ENCODE measurements around the gene TNKS1BP1.
"Not testable (repeated sequence)": the region's sequence is repeated elsewhere in the genome, so short reads cannot be mapped to it uniquely, and the experiment has no call there.

Gene TNKS1BP1

GRCh38 chr11:57324886-57325734 is at the start of gene TNKS1BP1:
Gene TNKS1BP1 (minus strand): TSS chr11:57324952. CDS start chr11:57321885, 3,067 bp downstream.
- DNase-seq: peak; percentile 97

GRCh38 chr11:57373146-57373545 is 48.4 kb upstream of the TNKS1BP1 start:
- DNase-seq: no peak

DNA sequence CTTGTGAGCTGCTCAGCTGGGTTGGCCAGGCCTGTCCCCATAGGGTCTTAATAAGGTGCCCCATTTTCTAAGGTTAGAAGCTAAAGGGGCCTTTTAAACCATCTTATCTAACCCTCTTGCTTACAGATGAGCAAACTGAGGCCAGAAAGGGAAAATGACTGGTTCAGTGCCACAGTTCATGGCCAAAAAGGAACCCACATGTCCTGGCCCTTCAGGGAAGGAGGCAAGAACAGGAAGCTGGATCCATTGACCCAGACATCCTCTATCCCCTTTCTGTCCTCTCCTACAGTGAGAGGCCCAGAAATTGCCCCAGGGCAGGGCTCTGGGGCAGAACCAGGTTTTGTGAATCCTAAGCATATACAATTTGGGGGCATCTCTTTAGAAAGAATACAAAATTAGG is 46.2 kb upstream of the TNKS1BP1 start:
- DNase-seq: no peak

GRCh38 chr11:57370251-57370650 is 45.5 kb upstream of the TNKS1BP1 start:
- DNase-seq: no peak

DNA sequence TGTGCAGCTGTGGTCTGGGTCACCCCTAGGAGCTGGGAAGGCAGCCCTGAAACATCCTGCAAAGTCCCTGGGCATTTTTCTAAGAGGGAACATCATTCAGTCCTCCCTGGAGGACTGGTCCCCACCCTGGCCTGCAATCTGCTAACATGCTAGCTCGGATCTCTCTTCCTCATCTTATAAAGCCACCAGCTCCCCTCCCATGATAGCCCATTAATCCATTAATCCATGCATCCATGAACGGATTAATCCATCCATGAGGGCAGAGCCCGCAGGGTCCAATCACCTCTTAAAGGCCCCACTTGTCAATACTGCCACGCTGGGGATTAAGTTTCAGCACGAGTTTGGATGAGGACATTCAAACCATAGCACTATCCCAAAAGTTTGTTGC is 44.1 kb upstream of the TNKS1BP1 start:
- no peak for DNase-seq

- no peak for DNase-seq
Observed at GRCh38 chr11:57368106-57368844, 43.5 kb upstream of the TNKS1BP1 start.

DNA sequence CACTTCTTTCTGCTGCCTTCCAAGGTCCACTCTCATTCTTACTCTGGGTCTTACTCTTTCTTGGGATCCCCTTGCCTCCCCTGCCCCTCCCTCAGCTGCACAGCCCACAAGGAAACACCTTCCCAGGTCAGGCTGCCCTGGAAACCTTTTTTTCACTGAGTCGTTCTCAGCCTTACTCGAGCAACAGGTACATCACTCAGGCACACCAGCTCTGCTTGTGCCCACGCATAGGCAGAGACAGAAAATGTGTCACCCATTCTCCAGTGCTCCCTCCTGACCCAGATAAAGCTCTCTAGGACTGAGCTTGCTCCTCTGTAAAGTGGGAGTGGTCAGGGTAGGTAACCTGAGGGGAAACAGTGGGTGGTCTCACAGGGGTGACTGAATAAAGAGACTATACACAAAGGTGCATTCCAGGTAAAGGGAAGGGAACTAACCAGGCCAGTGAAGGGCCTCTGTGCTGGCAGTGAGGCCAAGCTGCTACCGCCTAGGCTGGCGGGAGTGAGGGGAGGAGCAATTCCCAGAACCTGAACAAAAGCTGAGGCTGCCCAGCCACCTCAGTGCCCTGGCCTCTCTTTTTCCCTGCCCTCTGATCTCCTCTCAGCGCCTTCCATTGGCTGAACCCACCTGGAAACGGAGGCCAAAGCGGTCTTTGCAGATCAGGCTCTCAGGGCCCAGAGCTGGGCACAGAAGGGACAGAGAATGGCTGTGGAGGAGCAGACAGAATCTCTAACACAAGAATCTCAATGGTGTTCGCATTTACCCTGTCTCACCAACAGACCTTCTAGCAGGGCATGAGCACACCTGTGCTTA is 40.3 kb upstream of the TNKS1BP1 start:
- no peak for DNase-seq

GRCh38 chr11:57363131-57364080 is 38.7 kb upstream of the TNKS1BP1 start:
- DNase-seq: no peak

GRCh38 chr11:57361926-57362325 is 37.2 kb upstream of the TNKS1BP1 start:
- no peak for DNase-seq

GRCh38 chr11:57361420-57361819 is 36.7 kb upstream of the TNKS1BP1 start:
- not testable (repeated sequence) for DNase-seq

GRCh38 chr11:57360991-57361390 is 36.2 kb upstream of the TNKS1BP1 start:
- no peak for DNase-seq

DNA sequence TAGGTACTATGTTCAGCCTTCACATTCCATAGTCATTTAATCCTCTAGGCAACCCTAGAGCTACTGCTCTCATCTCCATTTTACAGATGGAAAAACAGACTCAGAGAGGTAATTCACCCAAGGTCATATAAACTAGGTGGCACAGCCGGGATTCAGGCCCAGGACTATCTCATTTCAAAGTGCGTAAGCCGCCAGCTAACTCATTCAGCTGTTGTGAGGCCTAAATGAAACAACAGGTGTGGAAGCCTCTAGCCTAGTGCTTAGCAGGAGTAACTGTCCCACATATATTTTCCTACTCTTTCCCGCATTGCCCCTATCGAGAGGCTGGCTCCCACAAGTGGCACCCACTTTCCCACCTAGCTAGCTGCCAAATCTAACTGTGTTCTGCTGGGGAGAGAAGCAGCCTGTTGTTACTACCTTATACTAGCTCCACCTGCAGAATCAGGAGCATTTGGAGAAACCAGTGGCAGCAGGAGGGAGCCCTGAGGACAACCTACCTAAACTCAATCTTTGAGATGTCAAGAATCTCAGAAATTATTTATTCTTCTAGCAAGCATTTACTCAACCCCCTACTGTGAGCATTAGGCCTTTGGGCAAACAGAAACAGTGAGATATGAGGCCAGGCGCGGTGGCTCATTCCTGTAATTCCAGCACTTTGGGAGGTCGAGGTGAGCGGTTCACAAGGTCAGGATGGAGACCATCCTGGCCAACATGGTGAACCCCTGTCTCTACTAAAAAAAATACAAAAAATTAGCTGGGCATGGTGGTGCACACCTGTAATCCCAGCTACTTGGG is 35.3 kb upstream of the TNKS1BP1 start:
- DNase-seq: no peak

GRCh38 chr11:57359396-57359795 is 34.6 kb upstream of the TNKS1BP1 start:
- no peak for DNase-seq

- DNase-seq: no peak
Observed at GRCh38 chr11:57358991-57359390, 34.2 kb upstream of the TNKS1BP1 start.

GRCh38 chr11:57358543-57358961 is 33.8 kb upstream of the TNKS1BP1 start:
- no peak for DNase-seq

GRCh38 chr11:57357856-57358255 is 33.1 kb upstream of the TNKS1BP1 start:
- DNase-seq: no peak

GRCh38 chr11:57357310-57357709 is 32.6 kb upstream of the TNKS1BP1 start:
- no peak for DNase-seq

- DNase-seq: no peak
Observed at GRCh38 chr11:57356268-57356667, 31.5 kb upstream of the TNKS1BP1 start.

DNA sequence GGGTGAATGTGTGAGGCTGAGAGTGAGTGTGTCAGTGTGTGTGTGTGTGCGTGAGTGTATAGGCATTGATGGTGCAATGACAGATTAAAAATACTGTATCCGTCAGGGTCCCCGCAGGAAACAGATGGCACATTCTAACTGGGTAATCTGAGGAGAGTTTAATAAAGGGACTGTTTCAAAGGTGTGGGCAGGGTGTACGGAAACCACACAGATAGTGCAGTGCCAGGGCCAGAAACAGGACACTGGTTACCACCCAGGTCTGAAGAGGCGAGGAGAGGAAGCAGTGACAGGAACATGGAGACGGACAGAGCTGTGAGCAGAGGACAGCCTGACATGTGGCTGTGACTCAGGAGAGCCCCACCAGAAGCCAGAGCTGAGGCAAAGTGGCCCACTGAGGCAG is 29.9 kb upstream of the TNKS1BP1 start:
- no peak for DNase-seq

DNA sequence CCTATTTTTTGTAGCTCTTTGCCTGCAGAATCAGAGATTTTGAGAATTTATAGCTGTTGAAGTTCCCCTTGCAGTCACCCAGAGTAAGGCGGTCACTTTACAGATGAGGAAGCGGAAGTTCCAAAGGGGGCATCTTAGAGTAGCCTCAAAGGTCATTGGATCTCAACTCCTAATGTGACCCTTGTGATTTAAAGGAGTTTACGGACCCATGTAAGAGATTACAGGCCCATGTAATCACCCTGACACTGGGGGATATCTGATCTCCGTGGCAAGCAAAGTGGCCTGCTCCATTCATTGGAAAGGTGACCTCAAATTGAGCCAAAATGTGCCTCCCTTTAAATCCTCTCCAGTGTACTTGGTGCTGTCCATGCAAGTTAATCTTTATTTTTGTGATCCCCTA is 29.1 kb upstream of the TNKS1BP1 start:
- no peak for DNase-seq

DNA sequence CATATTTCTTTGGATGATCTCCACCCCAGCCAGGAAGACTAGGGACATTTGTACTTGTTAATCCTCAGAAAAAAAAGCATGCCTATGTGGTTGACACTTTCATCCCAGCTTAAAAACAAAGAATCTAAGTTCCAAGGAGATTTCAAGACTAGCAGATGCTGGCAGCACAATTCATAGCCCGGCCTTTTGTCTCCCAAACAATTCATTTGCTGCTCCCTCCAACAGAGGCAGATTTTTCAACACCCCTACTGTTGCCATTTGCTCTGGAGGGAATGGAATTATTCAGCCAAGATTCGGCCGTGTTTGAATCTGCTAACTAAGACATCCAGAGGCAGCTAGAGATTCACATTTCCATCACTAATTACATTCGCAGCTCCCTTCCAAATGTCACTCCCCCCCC is 28.7 kb upstream of the TNKS1BP1 start:
- DNase-seq: no peak

Measured in amniotic stem cell (primary cell).